AG09319 (cell line): ENCODE data around the gene EPS15.

Experiments
- DNase-seq: peaks from one replicate; pipeline ENCODE4 v3.0.0-alpha.2; 2010; ENCODE audit warnings: low read depth; ENCODE audit errors: extremely low read depth
- TF ChIP-seq, protein P1 (sequence below): IDR thresholded peaks from 2 replicates; pipeline ENCODE4 v1.5.1; 2011; ENCODE audit warnings: low read depth, mild to moderate bottlenecking, inconsistent platforms, low read length, moderate library complexity

EPS15 gene

GRCh38 chr1:51355382-51355781 lies 163.7 kb downstream of the EPS15 start:
- DNase-seq: no peak
- TF ChIP-seq, protein P1, sequence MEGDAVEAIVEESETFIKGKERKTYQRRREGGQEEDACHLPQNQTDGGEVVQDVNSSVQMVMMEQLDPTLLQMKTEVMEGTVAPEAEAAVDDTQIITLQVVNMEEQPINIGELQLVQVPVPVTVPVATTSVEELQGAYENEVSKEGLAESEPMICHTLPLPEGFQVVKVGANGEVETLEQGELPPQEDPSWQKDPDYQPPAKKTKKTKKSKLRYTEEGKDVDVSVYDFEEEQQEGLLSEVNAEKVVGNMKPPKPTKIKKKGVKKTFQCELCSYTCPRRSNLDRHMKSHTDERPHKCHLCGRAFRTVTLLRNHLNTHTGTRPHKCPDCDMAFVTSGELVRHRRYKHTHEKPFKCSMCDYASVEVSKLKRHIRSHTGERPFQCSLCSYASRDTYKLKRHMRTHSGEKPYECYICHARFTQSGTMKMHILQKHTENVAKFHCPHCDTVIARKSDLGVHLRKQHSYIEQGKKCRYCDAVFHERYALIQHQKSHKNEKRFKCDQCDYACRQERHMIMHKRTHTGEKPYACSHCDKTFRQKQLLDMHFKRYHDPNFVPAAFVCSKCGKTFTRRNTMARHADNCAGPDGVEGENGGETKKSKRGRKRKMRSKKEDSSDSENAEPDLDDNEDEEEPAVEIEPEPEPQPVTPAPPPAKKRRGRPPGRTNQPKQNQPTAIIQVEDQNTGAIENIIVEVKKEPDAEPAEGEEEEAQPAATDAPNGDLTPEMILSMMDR: no peak

- TF ChIP-seq, protein P1: no peak
Measured at GRCh38 chr1:51354416-51354815, 164.7 kb downstream of the EPS15 start.

DNA sequence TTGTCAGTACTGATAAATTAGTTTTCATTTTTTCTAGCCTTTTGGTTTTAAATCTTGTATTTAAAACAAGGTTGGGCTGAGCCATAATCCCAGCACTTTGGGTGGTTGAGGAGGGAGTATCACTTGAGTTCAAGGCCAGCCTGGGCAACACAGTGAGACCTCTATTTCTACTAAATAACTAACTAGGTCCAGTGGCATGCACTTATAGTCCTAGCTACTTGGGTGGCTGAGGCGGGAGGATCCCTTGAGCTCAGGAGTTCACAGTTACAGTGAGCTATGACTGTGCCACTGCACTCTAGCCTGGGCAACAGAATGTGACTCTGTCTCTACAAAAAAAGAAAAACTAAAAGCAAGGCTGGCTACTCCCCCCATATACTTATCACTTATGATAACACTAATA lies 167.2 kb downstream of the EPS15 start:
- TF ChIP-seq, protein P1: no peak
- DNase-seq: no peak

More at GRCh38 chr1:51354416-51354815, 164.7 kb downstream of the EPS15 start:
- no peak for DNase-seq

- no peak for DNase-seq
- TF ChIP-seq, protein P1: no peak
Measured at GRCh38 chr1:51349862-51350261, 169.2 kb downstream of the EPS15 start.

DNA sequence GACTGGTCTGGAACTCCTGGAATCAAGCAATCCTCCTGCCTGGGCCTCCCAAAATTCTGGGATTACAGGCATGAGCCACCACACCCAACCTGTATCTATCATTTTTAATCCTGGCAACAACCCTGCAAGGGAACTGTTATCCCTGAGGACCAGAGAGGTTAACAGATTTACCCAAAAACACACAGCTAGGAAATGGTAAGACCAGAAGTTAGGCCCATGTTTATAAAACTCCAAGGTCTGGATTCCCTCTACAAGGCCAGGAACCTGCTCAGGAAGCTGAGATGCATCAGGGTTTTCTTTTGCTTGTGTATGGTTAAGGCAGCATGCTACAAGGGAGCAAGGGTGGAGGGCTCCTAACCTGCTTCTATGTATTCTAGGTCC lies 170.9 kb downstream of the EPS15 start:
- TF ChIP-seq, protein P1: no peak
- DNase-seq: no peak

GRCh38 chr1:51347398-51348146 lies 171.5 kb downstream of the EPS15 start:
- no peak for DNase-seq
- TF ChIP-seq, protein P1: no peak

- TF ChIP-seq, protein P1: no peak
- no peak for DNase-seq
Measured at GRCh38 chr1:51346086-51346942, 172.8 kb downstream of the EPS15 start.
